ENCODE results near the gene PBRM1.

PBRM1 gene

GRCh38 chr3:52608337-52608736 is 77.4 kb downstream of the PBRM1 start:
- no peak for TF ChIP-seq POLR2A (IDR thresholded peaks at IDR 0.05; ENCODE audit: low read depth, low read length)
- TF ChIP-seq POLR2AphosphoS5 (IDR thresholded peaks at IDR 0.05; ENCODE audit: low read depth, low read length) = no peak
- TF ChIP-seq TAF1 (IDR thresholded peaks at IDR 0.05; ENCODE audit: borderline replicate concordance, low read depth, low read length) = no peak

GRCh38 chr3:52606373-52607085 is 79.2 kb downstream of the PBRM1 start:
- DNase-seq (ENCODE audit: insufficient read length) (no peak), FAIRE-seq (peak; percentile 50)
- TF ChIP-seq POLR2AphosphoS5 (IDR thresholded peaks at IDR 0.05; ENCODE audit: low read depth, low read length) = no peak
- TF ChIP-seq TAF1 (IDR thresholded peaks at IDR 0.05; ENCODE audit: borderline replicate concordance, low read depth, low read length) = no peak
- TF ChIP-seq POLR2A (IDR thresholded peaks at IDR 0.05; ENCODE audit: low read depth, low read length) = no peak

More at GRCh38 chr3:52608337-52608736, 77.4 kb downstream of the PBRM1 start:
- DNase-seq (ENCODE audit: insufficient read length) (no peak), FAIRE-seq (no peak)

- TF ChIP-seq TAF1 (IDR thresholded peaks at IDR 0.05; ENCODE audit: borderline replicate concordance, low read depth, low read length) = no peak
- TF ChIP-seq POLR2A (IDR thresholded peaks at IDR 0.05; ENCODE audit: low read depth, low read length) = no peak
- no peak for TF ChIP-seq POLR2AphosphoS5 (IDR thresholded peaks at IDR 0.05; ENCODE audit: low read depth, low read length)
- FAIRE-seq (no peak), DNase-seq (ENCODE audit: insufficient read length) (no peak)
Measured at GRCh38 chr3:52600258-52600657, 85.5 kb downstream of the PBRM1 start.

- no peak for FAIRE-seq
- TF ChIP-seq POLR2A (IDR thresholded peaks at IDR 0.05; ENCODE audit: low read depth, low read length) (no peak), TAF1 (IDR thresholded peaks at IDR 0.05; ENCODE audit: borderline replicate concordance, low read depth, low read length) (no peak), POLR2AphosphoS5 (IDR thresholded peaks at IDR 0.05; ENCODE audit: low read depth, low read length) (no peak)
Measured at GRCh38 chr3:52596658-52597265, 89.0 kb downstream of the PBRM1 start.

GRCh38 chr3:52593103-52593502 is 92.6 kb downstream of the PBRM1 start:
- DNase-seq (ENCODE audit: insufficient read length) = no peak
- no peak for FAIRE-seq
- TF ChIP-seq POLR2A (IDR thresholded peaks at IDR 0.05; ENCODE audit: low read depth, low read length) = no peak
- TF ChIP-seq TAF1 (IDR thresholded peaks at IDR 0.05; ENCODE audit: borderline replicate concordance, low read depth, low read length) = no peak
- no peak for TF ChIP-seq POLR2AphosphoS5 (IDR thresholded peaks at IDR 0.05; ENCODE audit: low read depth, low read length)

More at GRCh38 chr3:52596658-52597265, 89.0 kb downstream of the PBRM1 start:
- DNase-seq (ENCODE audit: insufficient read length) = no peak

GRCh38 chr3:52574056-52574965 is 111.4 kb downstream of the PBRM1 start:
- no peak for TF ChIP-seq POLR2A (IDR thresholded peaks at IDR 0.05; ENCODE audit: low read depth, low read length)
- TF ChIP-seq POLR2AphosphoS5 (IDR thresholded peaks at IDR 0.05; ENCODE audit: low read depth, low read length) = no peak
- no peak for TF ChIP-seq TAF1 (IDR thresholded peaks at IDR 0.05; ENCODE audit: borderline replicate concordance, low read depth, low read length)
- no peak for DNase-seq (ENCODE audit: insufficient read length)
- no peak for FAIRE-seq

- no peak for DNase-seq (ENCODE audit: insufficient read length)
- TF ChIP-seq TAF1 (IDR thresholded peaks at IDR 0.05; ENCODE audit: borderline replicate concordance, low read depth, low read length) (no peak), POLR2A (IDR thresholded peaks at IDR 0.05; ENCODE audit: low read depth, low read length) (no peak), POLR2AphosphoS5 (IDR thresholded peaks at IDR 0.05; ENCODE audit: low read depth, low read length) (no peak)
- FAIRE-seq = no peak
Measured at GRCh38 chr3:52572221-52572620, 113.5 kb downstream of the PBRM1 start.

GRCh38 chr3:52570076-52570475 is 115.6 kb downstream of the PBRM1 start:
- TF ChIP-seq POLR2A (IDR thresholded peaks at IDR 0.05; ENCODE audit: low read depth, low read length) = no peak
- no peak for TF ChIP-seq TAF1 (IDR thresholded peaks at IDR 0.05; ENCODE audit: borderline replicate concordance, low read depth, low read length)
- no peak for TF ChIP-seq POLR2AphosphoS5 (IDR thresholded peaks at IDR 0.05; ENCODE audit: low read depth, low read length)
- no peak for DNase-seq (ENCODE audit: insufficient read length)
- no peak for FAIRE-seq

- TF ChIP-seq POLR2AphosphoS5 (IDR thresholded peaks at IDR 0.05; ENCODE audit: low read depth, low read length) (no peak), TAF1 (IDR thresholded peaks at IDR 0.05; ENCODE audit: borderline replicate concordance, low read depth, low read length) (no peak), POLR2A (IDR thresholded peaks at IDR 0.05; ENCODE audit: low read depth, low read length) (no peak)
- no peak for DNase-seq (ENCODE audit: insufficient read length)
- no peak for FAIRE-seq
Measured at GRCh38 chr3:52568069-52568468, 117.6 kb downstream of the PBRM1 start.

- FAIRE-seq (no peak), DNase-seq (ENCODE audit: insufficient read length) (no peak)
- TF ChIP-seq POLR2AphosphoS5 (IDR thresholded peaks at IDR 0.05; ENCODE audit: low read depth, low read length) (no peak), POLR2A (IDR thresholded peaks at IDR 0.05; ENCODE audit: low read depth, low read length) (no peak), TAF1 (IDR thresholded peaks at IDR 0.05; ENCODE audit: borderline replicate concordance, low read depth, low read length) (no peak)
Measured at GRCh38 chr3:52563984-52564383, 121.7 kb downstream of the PBRM1 start.
